SH-SY5Y (cell line): ENCODE data around the gene ZNF775.

Experiments
- GATA2 ChIP-seq: IDR thresholded peaks from 2 replicates; pipeline ENCODE4 v1.6.1; 2011; ENCODE audit warnings: mild to moderate bottlenecking, low read depth, low read length
- GATA3 ChIP-seq: IDR thresholded peaks from 2 replicates; pipeline ENCODE4 v1.6.1; 2011; ENCODE audit warnings: low read depth, mild to moderate bottlenecking, low read length, moderate library complexity

GRCh38 chr7:150373049-150373801, 5.9 kb upstream of the ZNF775 start:
- no peak for TF ChIP-seq GATA2
- no peak for TF ChIP-seq GATA3
